Neural cell (in vitro differentiated cells): ENCODE results near the gene CCDC27.

ENCODE experiments used
- RAD21 ChIP-seq: fragments of 450-650 bp; conservative IDR thresholded peaks from 2 replicates; pipeline ENCODE4 v1.6.1; 2014; ENCODE audit warnings: antibody characterized with exemption, mild to moderate bottlenecking, moderate library complexity
- TF ChIP-seq, protein P1 (sequence below): fragments of 450-650 bp; IDR thresholded peaks from 2 replicates; pipeline ENCODE4 v1.5.1; 2014; ENCODE audit warnings: antibody characterized with exemption, mild to moderate bottlenecking, moderate library complexity; ENCODE audit not compliant: poor library complexity, severe bottlenecking

DNA sequence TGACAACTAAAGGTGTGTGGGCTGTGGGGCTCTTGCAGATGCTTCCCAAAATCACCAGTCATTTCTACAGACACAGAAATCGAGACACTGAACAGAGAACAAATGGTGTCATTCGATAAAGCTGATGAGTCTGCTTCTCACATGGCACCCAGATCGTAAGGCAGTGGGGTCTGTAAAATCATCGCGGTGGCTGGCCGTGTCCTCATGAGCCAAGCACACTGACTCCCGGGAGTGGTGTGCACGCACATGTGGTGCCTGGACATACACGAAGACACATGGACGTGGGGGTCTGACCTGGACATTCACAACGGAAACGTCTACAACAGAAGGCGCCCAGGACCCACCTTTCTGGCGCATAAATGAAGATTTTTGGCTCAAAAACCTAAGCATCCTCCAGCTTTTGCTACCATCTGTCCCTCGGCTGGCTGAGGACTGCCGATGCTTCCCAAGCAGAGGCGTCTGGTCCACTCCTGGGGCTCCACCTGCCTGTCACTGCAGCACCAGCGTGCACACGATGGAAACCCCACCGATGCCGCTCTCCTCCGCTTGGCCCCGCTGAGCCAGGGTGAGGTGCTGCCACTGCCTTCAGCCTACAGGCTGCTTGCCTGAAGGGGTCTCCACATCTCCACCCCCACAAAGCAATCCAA lies 27.1 kb downstream of the CCDC27 start:
- TF ChIP-seq RAD21: no peak
- TF ChIP-seq, protein P1, sequence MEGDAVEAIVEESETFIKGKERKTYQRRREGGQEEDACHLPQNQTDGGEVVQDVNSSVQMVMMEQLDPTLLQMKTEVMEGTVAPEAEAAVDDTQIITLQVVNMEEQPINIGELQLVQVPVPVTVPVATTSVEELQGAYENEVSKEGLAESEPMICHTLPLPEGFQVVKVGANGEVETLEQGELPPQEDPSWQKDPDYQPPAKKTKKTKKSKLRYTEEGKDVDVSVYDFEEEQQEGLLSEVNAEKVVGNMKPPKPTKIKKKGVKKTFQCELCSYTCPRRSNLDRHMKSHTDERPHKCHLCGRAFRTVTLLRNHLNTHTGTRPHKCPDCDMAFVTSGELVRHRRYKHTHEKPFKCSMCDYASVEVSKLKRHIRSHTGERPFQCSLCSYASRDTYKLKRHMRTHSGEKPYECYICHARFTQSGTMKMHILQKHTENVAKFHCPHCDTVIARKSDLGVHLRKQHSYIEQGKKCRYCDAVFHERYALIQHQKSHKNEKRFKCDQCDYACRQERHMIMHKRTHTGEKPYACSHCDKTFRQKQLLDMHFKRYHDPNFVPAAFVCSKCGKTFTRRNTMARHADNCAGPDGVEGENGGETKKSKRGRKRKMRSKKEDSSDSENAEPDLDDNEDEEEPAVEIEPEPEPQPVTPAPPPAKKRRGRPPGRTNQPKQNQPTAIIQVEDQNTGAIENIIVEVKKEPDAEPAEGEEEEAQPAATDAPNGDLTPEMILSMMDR: no peak
